Naive thymus-derived CD4-positive, alpha-beta T cell (primary cell): ENCODE data around the gene HIC1. TPM values are rescaled to one million over a fixed set of nuclear protein-coding genes. Genes with fewer than 3 reads are reported as not detected.

Experiments used
- ATAC-seq: fragments of 150-1000 bp; cut with Tn5 transposase; 2 replicates; pipeline ENCODE4 v1.10.0; 2021; ENCODE audit warnings: mild to moderate bottlenecking, moderate library complexity
- CTCF ChIA-PET: fragments of 350-600 bp; sonication (Branson Sonifier 250); formaldehyde crosslinking; loops from one replicate; lab custom pipeline; 2021; ENCODE audit warnings: antibody characterized with exemption; lab: Charles Lee
- POLR2A ChIA-PET: fragments of 350-600 bp; sonication (Branson Sonifier 250); formaldehyde crosslinking; loops from one replicate; lab custom pipeline; 2021; ENCODE audit warnings: antibody characterized with exemption, inconsistent platforms; lab: Charles Lee
- DNase-seq, 9 donors: peaks; one replicate each; pipeline versions ENCODE4 v3.0.0 to v3.0.0-alpha.2; 2020 to 2022; ENCODE audit warnings: mixed read lengths in 1 of 9
- H3K27ac ChIP-seq: one replicate; pipeline ENCODE4 v1.7.0; 2013; ENCODE audit warnings: mild to moderate bottlenecking, low read depth, low read length, moderate library complexity
- H3K27me3 ChIP-seq, 2 donors: one replicate each; pipeline ENCODE4 v1.7.0; 2013; ENCODE audit warnings: low read length in 2 of 2, mild to moderate bottlenecking in 2 of 2, moderate library complexity in 2 of 2; ENCODE audit not compliant: control insufficient read depth in 2 of 2, insufficient read depth in 2 of 2
- H3K36me3 ChIP-seq, 3 experiments: 1 replicate in 2 of 3; 2 replicates in 1 of 3; pipeline ENCODE4 v1.7.0; 2013; ENCODE audit warnings: low read length in 3 of 3, mild to moderate bottlenecking in 3 of 3, moderate library complexity in 1 of 3; ENCODE audit not compliant: insufficient read depth in 3 of 3, control insufficient read depth in 2 of 3
- H3K4me1 ChIP-seq, 2 donors: one replicate each; pipeline ENCODE4 v1.7.0; 2013; ENCODE audit warnings: low read length in 2 of 2, mild to moderate bottlenecking in 2 of 2, moderate library complexity in 1 of 2; ENCODE audit not compliant: control insufficient read depth in 2 of 2, insufficient read depth in 2 of 2
- H3K4me3 ChIP-seq: 2 replicates; pipeline ENCODE4 v1.7.0; 2013; ENCODE audit warnings: mild to moderate bottlenecking, low read length
- H3K9me3 ChIP-seq, 3 experiments: 1 replicate in 2 of 3; 2 replicates in 1 of 3; pipeline ENCODE4 v1.7.0; 2013; ENCODE audit warnings: low read length in 3 of 3; ENCODE audit not compliant: control insufficient read depth in 2 of 3
- H3K27ac Mint-ChIP-seq, 9 donors: one replicate each; pipeline ENCODE4 v1.8.0; 2020 to 2022; ENCODE audit warnings: mixed read lengths in 9 of 9, mild to moderate bottlenecking in 8 of 9, moderate library complexity in 5 of 9, inconsistent platforms in 2 of 9
- H3K27me3 Mint-ChIP-seq, 5 donors: one replicate each; pipeline ENCODE4 v1.8.0; 2021 to 2022; ENCODE audit warnings: mixed read lengths in 5 of 5, mild to moderate bottlenecking in 1 of 5
- H3K36me3 Mint-ChIP-seq, 5 donors: one replicate each; pipeline ENCODE4 v1.8.0; 2020 to 2022; ENCODE audit warnings: mixed read lengths in 5 of 5, mild to moderate bottlenecking in 3 of 5, inconsistent platforms in 1 of 5
- H3K4me1 Mint-ChIP-seq, 7 donors: one replicate each; pipeline ENCODE4 v1.8.0; 2020 to 2022; ENCODE audit warnings: mixed read lengths in 7 of 7, mild to moderate bottlenecking in 3 of 7, inconsistent platforms in 1 of 7
- H3K4me3 Mint-ChIP-seq, 10 donors: one replicate each; pipeline ENCODE4 v1.8.0; 2020 to 2022; ENCODE audit warnings: mild to moderate bottlenecking in 10 of 10, mixed read lengths in 10 of 10, moderate library complexity in 6 of 10, inconsistent platforms in 2 of 10
- H3K9me3 Mint-ChIP-seq, 11 donors: one replicate each; pipeline ENCODE4 v1.8.0; 2020 to 2022; ENCODE audit warnings: mixed read lengths in 11 of 11, mild to moderate bottlenecking in 4 of 11, inconsistent platforms in 1 of 11, moderate library complexity in 1 of 11
- intact Hi-C, 2 donors: fragments of 100-400 bp; cut with micrococcal nuclease; formaldehyde crosslinking; loops; one replicate each; pipeline ENCODE4 v1.15.1; 2023
- polyA plus RNA-seq, 2 donors: library from polyadenylated mRNA; unstranded; fragments of 300-500 nt; fragmentation: Illumina TruSeq; gene quantifications; one replicate each; pipeline ENCODE4 v1.2.3, GENCODE V29; 2021
- total RNA-seq, 6 experiments: library from RNA in 5 of 6; stranded (reverse) in 5 of 6; gene quantifications; 1 replicate in 5 of 6; 2 replicates in 1 of 6; pipeline ENCODE4 v1.2.3 and lab custom pipeline; 2021 to 2026

Gene HIC1
- total and polyA plus RNA-seq, 7 experiments from 2014 or later, result 0.56 to 128 (median 1.7) TPM

DNA sequence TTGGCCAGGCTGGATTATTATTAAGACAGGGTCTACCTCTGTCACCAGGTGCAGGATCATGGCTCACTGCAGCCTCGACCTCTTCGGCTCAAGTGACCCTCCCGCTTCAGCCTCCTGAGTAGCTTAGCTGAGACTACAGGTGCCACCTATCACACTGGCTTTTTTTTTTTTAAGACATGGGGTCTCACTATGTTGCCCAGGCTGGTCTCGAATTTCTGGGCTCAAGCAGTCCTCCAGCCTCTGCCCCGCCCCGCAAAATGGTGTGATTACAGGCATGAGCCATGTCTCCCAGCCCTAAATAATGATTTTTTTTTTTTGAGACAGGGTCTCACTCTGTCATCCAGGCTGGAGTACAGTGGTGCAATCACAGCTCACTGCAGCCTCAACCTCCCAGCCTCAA is 7.3 kb upstream of the HIC1 start:
- intact Hi-C loops, result no loop called here
- no peak for ATAC-seq
- no peak for DNase-seq
- Mint-ChIP-seq H3K36me3 (peaks cover 0 to 15% (median 0%) of the 10 kb centered on the region in 5 donors), H3K27me3 (peaks cover 0 to 11% (median 0%) of the 10 kb centered on the region in 5 donors), H3K9me3 (no peaks in the 10 kb centered on the region), H3K4me3 (no peak overlapping the region), H3K27ac (no peak overlapping the region), H3K4me1 (peaks cover 16 to 40% (median 26%) of the 10 kb centered on the region in 7 donors)
- H3K4me3 ChIP-seq, result no peak overlapping the region
- no peaks in the 10 kb centered on the region for H3K9me3 ChIP-seq
- H3K27ac ChIP-seq, result no peak overlapping the region
- H3K36me3 ChIP-seq, result peaks cover 0 to 15% (median 6%) of the 10 kb centered on the region in 3 experiments
- ChIA-PET POLR2A (interaction anchor here (0.9 to 1.5 kb wide), 3 partner anchors 10 to 255 kb away, joined by 4 to 9 read pairs (median 4); no protein-coding TSS in a partner anchor), CTCF (interaction anchor here (1.0 kb wide), 1 partner anchor 8 kb away, joined by 3 read pairs; no protein-coding TSS in a partner anchor)
- peaks cover 0 to 9% of the 10 kb centered on the region in 2 donors for H3K27me3 ChIP-seq
- H3K4me1 ChIP-seq, result peaks cover 16 to 18% of the 10 kb centered on the region in 2 donors

GRCh38 chr17:2048805-2049204 is 6.1 kb upstream of the HIC1 start:
- peaks cover 0 to 5% (median 0%) of the 10 kb centered on the region in 5 donors for H3K36me3 Mint-ChIP-seq
- peaks cover 8 to 36% (median 22%) of the 10 kb centered on the region in 7 donors for H3K4me1 Mint-ChIP-seq
- DNase-seq (no peak), ATAC-seq (no peak)
- intact Hi-C loops, result loop anchor here in 1 of 2 donors (2.0 kb wide), 1 partner anchor 18 kb away; the partner anchor contains the start of gene DPH1
- Histone ChIP-seq H3K27me3 (peaks cover 0 to 9% of the 10 kb centered on the region in 2 donors), H3K4me3 (peak overlapping the region; percentile 75), H3K4me1 (peaks cover 15 to 21% of the 10 kb centered on the region in 2 donors), H3K36me3 (peaks cover 0 to 9% (median 4%) of the 10 kb centered on the region in 3 experiments), H3K9me3 (no peaks in the 10 kb centered on the region), H3K27ac (no peak overlapping the region)
- ChIA-PET CTCF (interaction anchor here (1.1 kb wide), 1 partner anchor 196 kb away, joined by 4 read pairs; no protein-coding TSS in a partner anchor), POLR2A (interaction anchor here (0.6 kb wide), 2 partner anchors 176 to 332 kb away, joined by 4 to 6 read pairs; no protein-coding TSS in a partner anchor)
- H3K27me3 Mint-ChIP-seq, result peaks cover 0 to 15% (median 0%) of the 10 kb centered on the region in 5 donors
- H3K4me3 Mint-ChIP-seq, result peak overlapping the region; percentile 32 to 81 (median 68)
- no peaks in the 10 kb centered on the region for H3K9me3 Mint-ChIP-seq
- peak overlapping the region in 3 of 9 donors; percentile 19 to 80 (median 66) for H3K27ac Mint-ChIP-seq

- peak overlapping the region; percentile 75 for H3K4me3 ChIP-seq
- H3K9me3 ChIP-seq, result no peaks in the 10 kb centered on the region
- H3K4me1 Mint-ChIP-seq, result peaks cover 8 to 37% (median 28%) of the 10 kb centered on the region in 7 donors
- intact Hi-C loops, result loop anchor here (1.0 to 2.0 kb wide), 3 partner anchors 7 to 352 kb away; partner anchors contain the start of genes OVCA2 (in 2 of the 2), DPH1 (in 1 of the 2) and MNT (in 1 of the 2)
- ChIA-PET POLR2A (no interaction called here), CTCF (interaction anchor here (1.1 to 2.2 kb wide), 2 partner anchors 195 to 196 kb away, joined by 4 to 9 read pairs; no protein-coding TSS in a partner anchor)
- peaks cover 0 to 9% of the 10 kb centered on the region in 2 donors for H3K27me3 ChIP-seq
- no peaks in the 10 kb centered on the region for H3K9me3 Mint-ChIP-seq
- H3K36me3 ChIP-seq, result peaks cover 0 to 3% (median 0%) of the 10 kb centered on the region in 3 experiments
- peak; percentile 82 to 96 (median 86) for DNase-seq
- peak; percentile 79 for ATAC-seq
- H3K4me3 Mint-ChIP-seq, result peak overlapping the region; percentile 51 to 81 (median 74)
- H3K36me3 Mint-ChIP-seq, result peaks cover 0 to 4% (median 0%) of the 10 kb centered on the region in 5 donors
- peak overlapping the region; percentile 42 for H3K27ac ChIP-seq
- peak overlapping the region in 5 of 9 donors; percentile 39 to 83 (median 66) for H3K27ac Mint-ChIP-seq
- H3K27me3 Mint-ChIP-seq, result peaks cover 0 to 15% (median 0%) of the 10 kb centered on the region in 5 donors
- peaks cover 20 to 27% of the 10 kb centered on the region in 2 donors for H3K4me1 ChIP-seq
Measured at GRCh38 chr17:2049333-2050299, 5.3 kb upstream of the HIC1 start.

- Mint-ChIP-seq H3K9me3 (no peaks in the 10 kb centered on the region), H3K4me3 (peak overlapping the region in 3 of 10 donors; percentile 33 to 74 (median 61)), H3K27me3 (peaks cover 0 to 15% (median 0%) of the 10 kb centered on the region in 5 donors), H3K36me3 (peaks cover 0 to 3% (median 0%) of the 10 kb centered on the region in 5 donors), H3K4me1 (peaks cover 8 to 37% (median 28%) of the 10 kb centered on the region in 7 donors), H3K27ac (no peak overlapping the region)
- intact Hi-C loops, result loop anchor here (1.0 kb wide), 2 partner anchors 8 to 351 kb away; partner anchors contain the start of genes OVCA2 (in 2 of the 2) and MNT (in 1 of the 2)
- DNase-seq (peak; percentile 48 to 84 (median 67)), ATAC-seq (peak; percentile 55)
- no peak overlapping the region for H3K27ac ChIP-seq
- peaks cover 0 to 9% of the 10 kb centered on the region in 2 donors for H3K27me3 ChIP-seq
- H3K36me3 ChIP-seq, result no peaks in the 10 kb centered on the region
- ChIA-PET POLR2A (interaction anchor here (1.4 kb wide), 1 partner anchor 233 kb away, joined by 4 read pairs; no protein-coding TSS in a partner anchor), CTCF (interaction anchor here (2.2 kb wide), 1 partner anchor 194 kb away, joined by 9 read pairs; no protein-coding TSS in a partner anchor)
- H3K9me3 ChIP-seq, result no peaks in the 10 kb centered on the region
- peaks cover 22 to 28% of the 10 kb centered on the region in 2 donors for H3K4me1 ChIP-seq
- H3K4me3 ChIP-seq, result no peak overlapping the region
Measured at GRCh38 chr17:2050300-2051060, 4.4 kb upstream of the HIC1 start.

DNA sequence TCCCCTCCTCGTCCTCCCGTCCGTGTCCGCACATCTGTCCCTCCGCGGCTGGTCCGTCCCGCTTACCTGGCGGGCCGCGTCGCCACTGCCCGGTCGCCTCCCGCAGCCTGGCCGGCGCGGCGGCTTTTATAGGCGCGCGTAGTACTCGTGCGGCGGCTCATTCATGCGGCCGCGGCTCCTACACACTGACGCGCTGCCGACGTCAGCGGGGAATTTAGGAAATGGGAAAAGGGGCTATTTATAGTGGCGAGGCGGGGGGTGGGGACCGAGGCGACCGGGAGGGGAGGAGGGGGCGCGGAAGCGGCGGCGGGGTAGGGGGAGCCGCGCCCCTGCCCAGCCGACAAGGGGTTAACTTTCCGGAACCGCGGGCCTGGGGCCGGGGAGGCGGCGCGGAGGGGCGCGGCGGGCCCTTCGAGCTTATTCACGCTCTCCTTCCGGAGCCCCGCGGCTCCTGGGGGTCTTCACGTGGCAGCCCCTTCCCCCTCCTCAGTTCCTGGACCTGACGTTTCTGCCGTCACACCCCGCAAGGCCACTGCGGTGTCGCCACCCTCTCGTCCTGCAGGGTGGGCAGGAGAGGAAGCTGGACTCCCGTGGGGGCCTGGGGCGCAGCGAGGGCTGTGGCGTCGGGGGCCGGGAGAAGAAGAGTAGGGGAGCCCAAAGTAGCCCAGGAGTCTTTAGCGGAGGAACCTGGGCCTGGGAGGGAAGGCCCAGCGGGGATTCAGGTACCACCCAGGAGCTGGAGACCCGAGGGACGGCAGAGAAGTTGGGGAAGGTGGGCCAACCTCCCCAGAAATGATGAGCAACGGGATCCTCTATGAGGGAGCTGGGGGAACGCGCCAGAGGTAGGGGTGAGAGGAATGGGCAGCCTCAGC is 3.6 kb upstream of the HIC1 start:
- Histone ChIP-seq H3K4me1 (peaks cover 24 to 31% of the 10 kb centered on the region in 2 donors), H3K27me3 (peaks cover 0 to 9% of the 10 kb centered on the region in 2 donors), H3K36me3 (no peaks in the 10 kb centered on the region), H3K27ac (no peak overlapping the region), H3K4me3 (no peak overlapping the region), H3K9me3 (no peaks in the 10 kb centered on the region)
- ChIA-PET CTCF (interaction anchor here (0.7 to 2.2 kb wide), 3 partner anchors 194 to 354 kb away, joined by 3 to 9 read pairs (median 4); no protein-coding TSS in a partner anchor), POLR2A (interaction anchor here (0.6 to 1.4 kb wide), 2 partner anchors 232 to 254 kb away, joined by 3 to 4 read pairs; no protein-coding TSS in a partner anchor)
- Mint-ChIP-seq H3K27me3 (peaks cover 0 to 15% (median 0%) of the 10 kb centered on the region in 5 donors), H3K4me3 (peak overlapping the region in 9 of 10 donors; percentile 25 to 70 (median 41)), H3K9me3 (no peaks in the 10 kb centered on the region), H3K27ac (peak overlapping the region in 5 of 9 donors; percentile 8 to 75 (median 32)), H3K36me3 (peaks cover 0 to 3% (median 0%) of the 10 kb centered on the region in 5 donors), H3K4me1 (peaks cover 8 to 37% (median 28%) of the 10 kb centered on the region in 7 donors)
- intact Hi-C loops, result no loop called here
- ATAC-seq, result no peak
- DNase-seq, result peak in 1 of 9 donors; percentile 49
